ENCODE data around the gene DUSP10. TPM values are rescaled to one million over a fixed set of nuclear protein-coding genes. Genes with fewer than 3 reads are reported as not detected.

The DUSP10 gene
- 2.0 to 2.8 TPM (median 2.2 TPM) in 5 replicates for total RNA-seq (2022; extraction: Qiagen RNA extraction)

GRCh38 chr1:221741703-221742554, at the start of gene DUSP10:
TSS of gene DUSP10 (minus strand) at chr1:221742089. CDS start at chr1:221739744, 2,345 bp downstream.

All from A549 treated with Mapracorat at 1 μM for 4 hours (cell line).